K562 (cell line): ENCODE measurements around the gene SLC1A1. TPM values are rescaled to one million over a fixed set of nuclear protein-coding genes. Genes with fewer than 3 reads are reported as not detected.

ENCODE experiments used
- ATAC-seq: fragments of 200-7000 bp; cut with Tn5 transposase; 3 replicates; pipeline ENCODE4 v1.9.1; 2020; ENCODE audit warnings: moderate library complexity
- BruUV-seq: library from RNA; stranded (reverse); fragments of 400-500 nt; replicated peaks from 2 replicates; lab custom pipeline; 2021; lab: Mats Ljungman, UMichigan
- CTCF ChIA-PET: fragments of 300-600 bp; formaldehyde crosslinking; extraction: SDS; loops from one replicate; lab custom pipeline; 2021; ENCODE audit warnings: low intra/inter-chr PET ratio; lab: Yijun Ruan, JAX
- POLR2A ChIA-PET: fragments of 300-600, 350-650 bp; sonication (Branson Sonifier 250); formaldehyde crosslinking; extraction: SDS; loops from one replicate; lab custom pipeline; 2021; ENCODE audit warnings: antibody characterized with exemption, inconsistent platforms; lab: Yijun Ruan, JAX
- DNase-seq, 4 experiments: peaks; one replicate each; pipeline versions ENCODE4 v3.0.0 to v3.0.0-alpha.2; 2011 to 2018; ENCODE audit warnings: low spot score in 3 of 4, mixed read lengths in 3 of 4; ENCODE audit errors: extremely low read depth in 1 of 4
- FAIRE-seq: peaks from 2 replicates; lab custom pipeline; 2011; peaks lifted over from hg19 to GRCh38; lab: Jason Lieb, UNC
- H2AFZ ChIP-seq: 2 replicates; pipeline ENCODE4 v1.6.0; 2011; ENCODE audit warnings: low read depth, low read length, control low read depth, inconsistent platforms
- H3K27ac ChIP-seq: fragments of 200-600 bp; 3 replicates; pipeline ENCODE4 v1.8.0; 2011; ENCODE audit warnings: low read depth, mild to moderate bottlenecking, control low read depth, inconsistent platforms, low read length, moderate library complexity, mixed read lengths; ENCODE audit errors: extremely low read depth
- H3K27me3 ChIP-seq, 2 experiments: fragments of 300-600 bp in 1 of 2; 2 replicates in 1 of 2; 3 replicates in 1 of 2; pipeline versions ENCODE4 v1.6.0 to v1.8.0; 2011; ENCODE audit warnings: inconsistent platforms in 2 of 2, low read length in 2 of 2, mild to moderate bottlenecking in 1 of 2, mixed read lengths in 1 of 2, moderate library complexity in 1 of 2; ENCODE audit not compliant: control insufficient read depth in 2 of 2, insufficient read depth in 2 of 2
- H3K36me3 ChIP-seq: fragments of 300-600 bp; 3 replicates; pipeline ENCODE4 v1.8.0; 2011; ENCODE audit warnings: mild to moderate bottlenecking, low read length, inconsistent platforms; ENCODE audit not compliant: control insufficient read depth, insufficient read depth
- H3K4me1 ChIP-seq, 2 experiments: fragments of 200-600 bp in 1 of 2; replicated peaks in 1 of 2; 2 replicates in 1 of 2; 3 replicates in 1 of 2; pipeline versions ENCODE4 v1.5.1 to v1.8.0; 2011; ENCODE audit warnings: inconsistent platforms in 2 of 2, low read length in 2 of 2, mild to moderate bottlenecking in 1 of 2, mixed read lengths in 1 of 2, moderate library complexity in 1 of 2; ENCODE audit not compliant: control insufficient read depth in 2 of 2, insufficient read depth in 2 of 2
- H3K4me2 ChIP-seq: 2 replicates; pipeline ENCODE4 v1.6.1; 2011; ENCODE audit warnings: low read length, control low read depth, inconsistent platforms, mixed read lengths; ENCODE audit not compliant: insufficient read depth
- H3K4me3 ChIP-seq: fragments of 200-600 bp; sonication (generic), shearing (Covaris generic); 2 replicates; pipeline ENCODE4 v1.5.1; 2016; ENCODE audit warnings: control low read depth, inconsistent platforms
- H3K79me2 ChIP-seq: fragments of 200-600 bp; 3 replicates; pipeline ENCODE4 v1.8.0; 2011; ENCODE audit warnings: low read length, inconsistent platforms; ENCODE audit not compliant: control insufficient read depth, insufficient read depth
- H3K9ac ChIP-seq, 2 experiments: 2 replicates each; pipeline versions ENCODE4 v1.6.0 to v1.6.1; 2011; ENCODE audit warnings: low read depth in 2 of 2, low read length in 2 of 2, control low read depth in 1 of 2, inconsistent platforms in 1 of 2, mild to moderate bottlenecking in 1 of 2, mixed read lengths in 1 of 2; ENCODE audit not compliant: insufficient read depth in 1 of 2
- H3K9me1 ChIP-seq: one replicate; pipeline ENCODE4 v1.6.0; 2011; ENCODE audit warnings: inconsistent platforms, mild to moderate bottlenecking, low read length, moderate library complexity; ENCODE audit not compliant: control insufficient read depth, insufficient read depth
- H3K9me3 ChIP-seq: replicated peaks from 2 replicates; pipeline ENCODE4 v1.5.1; 2011; ENCODE audit warnings: low read depth, low read length, inconsistent platforms; ENCODE audit not compliant: control insufficient read depth, insufficient read depth
- H4K20me1 ChIP-seq: replicated peaks from 2 replicates; pipeline ENCODE4 v1.6.1; 2011; ENCODE audit warnings: low read length, inconsistent platforms, mixed read lengths; ENCODE audit not compliant: control insufficient read depth, insufficient read depth
- CBX8 ChIP-seq: fragments of 200-600 bp; sonication (generic); IDR thresholded peaks from 2 replicates; pipeline ENCODE4 v1.6.1; 2012; ENCODE audit warnings: borderline replicate concordance, mixed run types, low read depth, mild to moderate bottlenecking, moderate library complexity, mixed read lengths, low read length, control low read depth, inconsistent platforms; ENCODE audit not compliant: poor library complexity, severe bottlenecking; ENCODE audit errors: extremely low read depth
- ETS2 ChIP-seq: IDR thresholded peaks from 2 replicates; pipeline ENCODE4 v1.6.1; 2016; ENCODE audit warnings: borderline replicate concordance, missing genetic modification characterization, mild to moderate bottlenecking, moderate library complexity, missing compliant biosample characterization; ENCODE audit not compliant: poor library complexity, severe bottlenecking
- EZH2 ChIP-seq: IDR thresholded peaks from 2 replicates; pipeline ENCODE4 v1.6.1; 2012; ENCODE audit warnings: low read depth, mild to moderate bottlenecking, inconsistent platforms, low read length, borderline replicate concordance
- FOXM1 ChIP-seq, 2 experiments: fragments of 450-650 bp in 1 of 2; sonication (generic) in 1 of 2; formaldehyde crosslinking in 1 of 2; IDR thresholded peaks; 2 replicates each; pipeline versions ENCODE4 v1.6.1 to v1.9.0; 2017 to 2022; ENCODE audit warnings: low read depth in 2 of 2, mild to moderate bottlenecking in 2 of 2, missing genetic modification reagents in 1 of 2, moderate library complexity in 1 of 2
- HMGXB4 ChIP-seq: sonication (generic); formaldehyde crosslinking; IDR thresholded peaks from 2 replicates; pipeline ENCODE4 v1.8.1; 2023; ENCODE audit warnings: mild to moderate bottlenecking, missing genetic modification reagents
- HNRNPLL ChIP-seq: fragments of 200-400 bp; formaldehyde crosslinking; IDR thresholded peaks from 2 replicates; pipeline ENCODE4 v1.6.1; 2017; ENCODE audit warnings: low read length, low read depth, mild to moderate bottlenecking; ENCODE audit not compliant: poor library complexity, severe bottlenecking
- KAT2B ChIP-seq: IDR thresholded peaks from one replicate; pipeline ENCODE4 v1.6.1; 2012; ENCODE audit warnings: low read depth, mild to moderate bottlenecking, control low read depth, inconsistent platforms, low read length, moderate library complexity
- MTA2 ChIP-seq: fragments of 450-650 bp; IDR thresholded peaks from 2 replicates; pipeline ENCODE4 v1.6.1; 2016; ENCODE audit warnings: low read depth
- PCBP2 ChIP-seq: fragments of 200-400 bp; formaldehyde crosslinking; IDR thresholded peaks from 2 replicates; pipeline ENCODE4 v1.6.1; 2018; ENCODE audit warnings: low read length, low read depth, mild to moderate bottlenecking, moderate library complexity; ENCODE audit not compliant: poor library complexity, severe bottlenecking
- RNF2 ChIP-seq: sonication (generic); IDR thresholded peaks from 2 replicates; pipeline ENCODE4 v1.6.1; 2016
- SNAPC5 ChIP-seq: fragments of 250-450 bp; sonication (Bioruptor Pico); IDR thresholded peaks from 2 replicates; pipeline ENCODE4 v1.8.0; 2021; ENCODE audit warnings: moderate library complexity, mild to moderate bottlenecking, inconsistent platforms
- XRCC4 ChIP-seq: IDR thresholded peaks from one replicate; pipeline ENCODE4 v1.6.1; 2011; ENCODE audit not compliant: insufficient read depth, insufficient read length; ENCODE audit errors: extremely low read depth
- ZNF124 ChIP-seq: sonication (generic); formaldehyde crosslinking; IDR thresholded peaks from 2 replicates; pipeline ENCODE4 v1.8.1; 2022; ENCODE audit warnings: missing genetic modification reagents
- ZNF316 ChIP-seq: fragments of 450-650 bp; IDR thresholded peaks from 2 replicates; pipeline ENCODE4 v1.6.1; 2016
- ZNF668 ChIP-seq: fragments of 250-450 bp; sonication (Bioruptor Pico); IDR thresholded peaks from 2 replicates; pipeline ENCODE4 v1.8.0; 2022; ENCODE audit warnings: mild to moderate bottlenecking, inconsistent platforms
- WGBS: fragments of 100-300 bp; shearing (Covaris generic); methylation state at CpG from one replicate; pipeline ENCODE4 v1.1.6; 2016; ENCODE audit warnings: low coverage, mixed read lengths; ENCODE audit not compliant: insufficient coverage; ENCODE audit errors: missing lambda C conversion rate; 5-methylcytosine and 5-hydroxymethylcytosine counted together
- in situ Hi-C: fragments of 300-500 bp; cut with MboI; formaldehyde crosslinking; loops from 4 replicates; pipeline ENCODE4 v1.15.0; 2018; ENCODE audit warnings: inconsistent platforms, mixed read lengths
- intact Hi-C: fragments of 100-400 bp; cut with micrococcal nuclease; formaldehyde crosslinking; loops from 2 replicates; pipeline ENCODE4 v1.14.2; 2022
- polyA plus RNA-seq, 8 experiments: library from polyadenylated mRNA; depleted of rRNA in 4 of 8; stranded (reverse) in 5 of 8; unstranded in 3 of 8; fragments of >200 nt; fragmentation: Nextera tagmentation in 2 of 8; fragmentation: Illumina TruSeq in 1 of 8; extraction: Ambion mirVana in 2 of 8; extraction: Trizol in 1 of 8; gene quantifications; 2 replicates each; pipeline versions ENCODE4 v1.2.1 to v1.2.3, GENCODE V29; 2011 to 2014; ENCODE audit warnings: inconsistent platforms in 1 of 8, missing spikeins in 1 of 8
- total RNA-seq, 7 experiments: library from RNA; depleted of rRNA in 6 of 7; stranded (reverse); fragments of >200 nt in 6 of 7; fragmentation: Illumina TruSeq in 2 of 7; extraction: Trizol in 2 of 7; gene quantifications; 2 replicates each; pipeline versions ENCODE4 v1.2.1 to v1.2.3, GENCODE V29; 2011 to 2021; ENCODE audit warnings: low replicate concordance in 1 of 7
- TF ChIP-seq, protein P1 (sequence below): fragments of 450-650 bp; IDR thresholded peaks from one replicate; pipeline ENCODE4 v1.6.1; 2018; ENCODE audit warnings: mild to moderate bottlenecking, moderate library complexity; ENCODE audit not compliant: partially characterized antibody

Gene SLC1A1
- total and polyA plus RNA-seq, 9 of the 15 experiments (the other 6 are each of a cell fraction or from before 2014, with no cell fraction given), result 0.11 to 0.16 TPM; not detected in 7

DNA sequence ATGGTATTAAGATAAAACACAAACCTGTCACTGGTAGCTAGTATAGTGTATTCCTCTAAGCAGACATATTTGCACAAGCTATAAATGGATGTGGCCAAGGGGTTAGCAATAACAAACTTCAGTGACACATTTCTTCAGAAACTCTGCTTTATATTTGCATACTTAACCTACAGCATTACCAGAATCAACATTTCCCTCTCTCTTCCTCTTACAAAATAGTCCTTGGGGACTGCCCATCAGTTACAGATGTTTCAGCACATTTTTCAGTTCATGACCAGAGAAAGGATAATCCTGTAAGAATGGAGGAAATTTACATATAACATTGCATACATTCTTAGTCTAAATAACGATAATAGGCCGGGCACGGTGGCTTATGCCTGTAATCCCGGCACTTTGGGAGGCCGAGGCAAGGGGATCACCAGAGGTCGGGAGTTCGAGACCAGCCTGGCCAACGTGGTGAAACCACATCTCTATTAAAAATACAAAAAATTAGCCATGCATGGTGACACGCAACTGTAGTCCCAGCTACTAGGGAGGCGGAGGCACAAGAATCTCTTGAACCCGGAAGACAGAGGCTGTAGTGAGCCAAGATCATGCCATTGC is 25.3 kb upstream of the SLC1A1 start:
- Histone ChIP-seq H3K27me3 (no peaks in the 10 kb centered on the region), H3K4me1 (no peaks in the 10 kb centered on the region), H3K79me2 (no peaks in the 10 kb centered on the region), H3K36me3 (no peaks in the 10 kb centered on the region), H3K4me3 (no peak overlapping the region), H3K4me2 (no peak overlapping the region), H2AFZ (no peak overlapping the region), H3K9me3 (no peaks in the 10 kb centered on the region), H3K9me1 (no peaks in the 10 kb centered on the region), H3K9ac (no peak overlapping the region), H3K27ac (no peak overlapping the region), H4K20me1 (no peaks in the 10 kb centered on the region)
- WGBS, result 17% methylated on average over 9 of the region's 11 CpGs
- BruUV-seq, result no TSS peak
- POLR2A ChIA-PET, result no interaction called here
- no peak for DNase-seq
- CTCF ChIA-PET, result no interaction called here
- no peak for ATAC-seq
- FAIRE-seq, result no peak
- intact Hi-C loops, result no loop called here
- in situ Hi-C loops, result no loop called here
- TF ChIP-seq ZNF316 (no peak), EZH2 (no peak), FOXM1 (IDR thresholded peaks at IDR 0.05; ENCODE audit: low read depth) (no peak), FOXM1 (CRISPR knock-in tag; IDR thresholded peaks at IDR 0.05; ENCODE audit: low read depth) (no peak), PCBP2 (no peak), CBX8 (no peak), ETS2 (tag) (no peak), HNRNPLL (no peak), RNF2 (no peak), SNAPC5 (CRISPR knock-in tag) (no peak), KAT2B (no peak), HMGXB4 (no peak), ZNF124 (CRISPR knock-in tag) (no peak), MTA2 (no peak), XRCC4 (no peak), ZNF668 (CRISPR knock-in tag) (no peak)
- TF ChIP-seq, protein P1, sequence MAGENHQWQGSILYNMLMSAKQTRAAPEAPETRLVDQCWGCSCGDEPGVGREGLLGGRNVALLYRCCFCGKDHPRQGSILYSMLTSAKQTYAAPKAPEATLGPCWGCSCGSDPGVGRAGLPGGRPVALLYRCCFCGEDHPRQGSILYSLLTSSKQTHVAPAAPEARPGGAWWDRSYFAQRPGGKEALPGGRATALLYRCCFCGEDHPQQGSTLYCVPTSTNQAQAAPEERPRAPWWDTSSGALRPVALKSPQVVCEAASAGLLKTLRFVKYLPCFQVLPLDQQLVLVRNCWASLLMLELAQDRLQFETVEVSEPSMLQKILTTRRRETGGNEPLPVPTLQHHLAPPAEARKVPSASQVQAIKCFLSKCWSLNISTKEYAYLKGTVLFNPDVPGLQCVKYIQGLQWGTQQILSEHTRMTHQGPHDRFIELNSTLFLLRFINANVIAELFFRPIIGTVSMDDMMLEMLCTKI, result no peak
